Aorta (tissue), 5 donors: Measurements from ENCODE around the gene ZNF646. TPM values are rescaled to one million over a fixed set of nuclear protein-coding genes. Genes with fewer than 3 reads are reported as not detected.

Experiments
- ATAC-seq: fragments of 200-7000 bp; cut with Tn5 transposase; one replicate; pipeline ENCODE4 v1.9.1; 2022; ENCODE audit warnings: moderate library complexity; ENCODE audit not compliant: low FRiP score
- DNase-seq, 2 donors: peaks; one replicate each; pipeline ENCODE4 v3.0.0-alpha.2; 2020
- H3K27ac ChIP-seq, 2 donors: one replicate each; pipeline ENCODE4 v1.5.1; 2013; ENCODE audit warnings: low read length in 2 of 2, mild to moderate bottlenecking in 2 of 2, moderate library complexity in 2 of 2, control low read depth in 1 of 2, inconsistent platforms in 1 of 2, low read depth in 1 of 2
- H3K27me3 ChIP-seq, 2 donors: one replicate each; pipeline ENCODE4 v1.6.1; 2013; ENCODE audit warnings: control low read depth in 1 of 2, low read length in 1 of 2, mild to moderate bottlenecking in 1 of 2, moderate library complexity in 1 of 2; ENCODE audit not compliant: insufficient read depth in 2 of 2, control insufficient read depth in 1 of 2
- H3K36me3 ChIP-seq, 2 donors: one replicate each; pipeline ENCODE4 v1.6.1; 2013; ENCODE audit warnings: control low read depth in 1 of 2, low read length in 1 of 2, mild to moderate bottlenecking in 1 of 2; ENCODE audit not compliant: insufficient read depth in 2 of 2, control insufficient read depth in 1 of 2
- H3K4me1 ChIP-seq, 2 donors: one replicate each; pipeline ENCODE4 v1.6.1; 2013; ENCODE audit warnings: low read length in 2 of 2, control low read depth in 1 of 2, mild to moderate bottlenecking in 1 of 2, moderate library complexity in 1 of 2; ENCODE audit not compliant: insufficient read depth in 2 of 2, control insufficient read depth in 1 of 2
- H3K4me3 ChIP-seq, 2 donors: one replicate each; pipeline ENCODE4 v1.5.1; 2013; ENCODE audit warnings: low read length in 2 of 2, control low read depth in 1 of 2, mild to moderate bottlenecking in 1 of 2
- H3K9me3 ChIP-seq: one replicate; pipeline ENCODE4 v1.6.1; 2013; ENCODE audit warnings: mild to moderate bottlenecking, low read length; ENCODE audit not compliant: control insufficient read depth
- WGBS, 2 donors: extraction: QIAGEN DNeasy Blood & Tissue Kit; methylation state at CpG; one replicate each; pipeline ENCODE4 v1.1.7; 2013; 5-methylcytosine and 5-hydroxymethylcytosine counted together
- intact Hi-C, 2 donors: fragments of 100-400 bp; cut with DNase I; formaldehyde crosslinking; loops; one replicate each; pipeline versions ENCODE4 v1.14.2 to v1.15.0; 2022
- polyA plus RNA-seq, 2 donors: library from polyadenylated mRNA; stranded (reverse); fragments of 200-250 nt; gene quantifications; one replicate each; pipeline ENCODE4 v1.2.3, GENCODE V29; 2013
- total RNA-seq, 2 donors: library from RNA; stranded (reverse); fragmentation: NEBNext Ultra II Directional; extraction: Animal tissue kit (Norgen Biotek cat#: 25700); gene quantifications; one replicate each; pipeline ENCODE4 v1.2.1, GENCODE V29; 2021
- donor health status: healthy with polysubstance abuse.
- donor health status: Bipolar disorder and iron deficiency.
- donor health status: DM: no; HTN: no; CAD: no.
- donor health status: DM: no; HTN: no; CAD: no.
- donor health status: DM: yes; HTN: yes; CAD: no.

Gene ZNF646
- total and polyA plus RNA-seq, 4 donors: 1.6 to 15.0 (median 8.6) TPM

DNA sequence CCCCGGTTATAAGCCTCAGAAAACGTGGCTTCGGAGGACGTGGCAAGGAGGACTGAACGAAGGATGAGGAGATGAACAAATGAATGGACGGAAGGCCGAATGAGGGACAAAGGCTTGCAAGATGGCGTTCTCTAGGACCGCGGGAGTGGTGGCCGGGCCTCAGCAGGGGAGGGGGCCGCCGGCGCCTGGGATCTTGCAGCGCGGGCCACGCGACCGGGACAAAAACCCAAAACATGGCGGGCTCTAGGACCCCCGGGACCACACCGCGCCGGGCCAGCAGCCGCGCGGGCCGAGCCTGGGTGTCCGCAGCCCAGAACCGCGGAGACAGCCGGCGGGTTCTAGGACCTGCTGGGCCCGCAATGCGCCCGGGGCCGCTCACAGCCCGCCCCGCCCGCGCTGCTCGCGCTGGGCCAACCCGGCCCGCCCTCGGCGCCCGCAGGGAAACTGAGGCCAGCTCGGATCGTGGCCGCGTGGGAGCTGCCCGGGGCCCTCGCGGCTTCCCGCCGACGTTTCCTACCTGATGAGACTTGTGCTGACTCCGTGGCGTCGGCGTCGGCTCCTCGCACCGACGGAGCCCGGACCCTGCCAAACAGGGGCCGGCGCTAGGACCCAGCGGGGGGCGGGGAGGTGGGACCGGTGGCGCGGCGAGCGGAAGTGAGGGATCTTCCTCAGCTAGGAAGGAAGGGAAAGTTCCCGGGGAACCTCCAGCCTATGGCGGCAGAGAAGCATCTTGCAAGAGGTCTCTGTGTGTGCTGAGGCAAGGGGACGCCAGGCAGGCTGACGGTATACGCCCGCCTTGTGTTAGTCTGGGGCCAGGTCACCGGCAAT lies 866 bp upstream of the ZNF646 start:
- Histone ChIP-seq H3K4me1 (peaks cover 0 to 3% of the 10 kb centered on the region in 2 donors), H3K4me3 (peak overlapping the region; percentile 84 to 97), H3K9me3 (no peaks in the 10 kb centered on the region), H3K27ac (peak overlapping the region in 1 of 2 donors; percentile 97), H3K27me3 (no peaks in the 10 kb centered on the region), H3K36me3 (no peaks in the 10 kb centered on the region)
- ATAC-seq (peak; percentile 94), DNase-seq (peak; percentile 96 to 97)
- intact Hi-C loops: loop anchor here (2.0 to 10.0 kb wide), 6 partner anchors 39 to 389 kb away; partner anchors contain the start of genes HSD3B7 (in 1 of the 2), SETD1A (in 1 of the 2) and STX4 (in 1 of the 2)
- 0% methylated on average over 75 to 83 of the region's 83 CpGs for WGBS, 2 donors

DNA sequence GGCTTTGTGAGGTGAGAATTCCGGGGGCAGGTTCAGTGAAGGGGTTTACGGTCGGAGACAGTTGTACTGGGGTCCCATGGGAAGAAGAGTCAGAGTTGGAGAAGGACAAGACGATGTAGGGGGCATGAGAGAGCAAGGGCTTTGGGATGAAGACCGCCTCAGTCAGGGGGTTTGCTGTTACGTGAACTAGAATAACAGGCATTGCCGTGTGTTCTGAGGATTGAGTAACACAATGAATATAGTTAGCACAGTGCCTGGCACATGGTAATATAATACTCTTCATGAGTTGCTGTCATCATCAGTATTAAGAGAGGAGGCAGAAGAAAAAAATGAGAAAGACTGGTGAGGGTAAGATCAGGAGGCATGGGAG lies 577 bp downstream of the ZNF646 start:
- no peaks in the 10 kb centered on the region for H3K9me3 ChIP-seq
- ATAC-seq: no peak
- H3K4me3 ChIP-seq: peak overlapping the region; percentile 52 to 73
- H3K4me1 ChIP-seq: peaks cover 0 to 3% of the 10 kb centered on the region in 2 donors
- intact Hi-C loops: loop anchor here (1.0 to 10.0 kb wide), 6 partner anchors 42 to 388 kb away; partner anchors contain the start of genes HSD3B7 (in 1 of the 2), KAT8 (in 1 of the 2), SETD1A (in 1 of the 2) and STX4 (in 1 of the 2)
- 0% methylated on average over 7 of the region's 7 CpGs for WGBS, 2 donors
- no peaks in the 10 kb centered on the region for H3K36me3 ChIP-seq
- no peak for DNase-seq
- peak overlapping the region in 1 of 2 donors; percentile 86 for H3K27ac ChIP-seq
- H3K27me3 ChIP-seq: no peaks in the 10 kb centered on the region

DNA sequence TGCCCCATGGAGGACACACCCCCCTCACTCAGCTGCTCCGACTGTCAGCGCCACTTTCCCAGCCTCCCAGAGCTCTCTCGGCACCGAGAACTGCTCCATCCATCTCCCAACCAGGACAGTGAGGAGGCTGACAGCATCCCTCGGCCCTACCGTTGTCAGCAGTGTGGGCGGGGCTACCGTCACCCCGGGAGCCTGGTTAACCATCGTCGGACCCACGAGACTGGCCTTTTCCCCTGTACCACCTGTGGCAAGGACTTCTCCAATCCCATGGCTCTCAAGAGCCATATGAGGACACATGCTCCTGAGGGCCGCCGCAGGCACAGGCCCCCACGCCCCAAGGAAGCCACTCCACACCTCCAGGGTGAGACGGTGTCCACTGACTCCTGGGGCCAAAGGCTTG lies 2.1 kb downstream of the ZNF646 start:
- WGBS, 2 donors: 68 to 74% methylated on average over 15 to 16 of the region's 16 CpGs
- Histone ChIP-seq H3K9me3 (no peaks in the 10 kb centered on the region), H3K27me3 (no peaks in the 10 kb centered on the region), H3K4me3 (no peak overlapping the region), H3K36me3 (peaks cover 0 to 3% of the 10 kb centered on the region in 2 donors), H3K27ac (no peak overlapping the region), H3K4me1 (peaks cover 0 to 3% of the 10 kb centered on the region in 2 donors)
- DNase-seq (no peak), ATAC-seq (no peak)
- intact Hi-C loops: loop anchor here in 1 of 2 donors (10.0 kb wide), 2 partner anchors 92 to 122 kb away; partner anchors contain the start of genes HSD3B7 and SETD1A

DNA sequence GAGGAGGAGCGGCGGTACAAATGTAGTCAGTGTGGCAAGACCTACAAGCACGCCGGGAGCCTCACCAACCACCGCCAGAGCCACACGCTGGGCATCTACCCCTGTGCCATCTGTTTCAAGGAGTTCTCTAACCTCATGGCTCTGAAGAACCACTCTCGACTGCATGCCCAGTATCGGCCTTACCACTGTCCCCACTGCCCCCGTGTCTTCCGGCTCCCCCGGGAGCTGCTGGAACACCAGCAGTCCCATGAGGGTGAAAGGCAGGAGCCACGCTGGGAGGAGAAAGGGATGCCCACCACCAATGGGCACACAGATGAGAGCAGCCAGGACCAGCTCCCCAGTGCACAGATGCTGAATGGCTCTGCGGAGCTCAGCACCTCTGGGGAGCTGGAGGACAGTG lies 2.8 kb downstream of the ZNF646 start:
- Histone ChIP-seq H3K4me3 (no peak overlapping the region), H3K9me3 (no peaks in the 10 kb centered on the region), H3K4me1 (peaks cover 0 to 3% of the 10 kb centered on the region in 2 donors), H3K36me3 (peaks cover 0 to 3% of the 10 kb centered on the region in 2 donors), H3K27me3 (no peaks in the 10 kb centered on the region), H3K27ac (no peak overlapping the region)
- DNase-seq: no peak
- 95 to 96% methylated on average over 13 of the region's 13 CpGs for WGBS, 2 donors
- intact Hi-C loops: loop anchor here in 1 of 2 donors (10.0 kb wide), 2 partner anchors 92 to 122 kb away; partner anchors contain the start of genes HSD3B7 and SETD1A
- ATAC-seq: no peak

DNA sequence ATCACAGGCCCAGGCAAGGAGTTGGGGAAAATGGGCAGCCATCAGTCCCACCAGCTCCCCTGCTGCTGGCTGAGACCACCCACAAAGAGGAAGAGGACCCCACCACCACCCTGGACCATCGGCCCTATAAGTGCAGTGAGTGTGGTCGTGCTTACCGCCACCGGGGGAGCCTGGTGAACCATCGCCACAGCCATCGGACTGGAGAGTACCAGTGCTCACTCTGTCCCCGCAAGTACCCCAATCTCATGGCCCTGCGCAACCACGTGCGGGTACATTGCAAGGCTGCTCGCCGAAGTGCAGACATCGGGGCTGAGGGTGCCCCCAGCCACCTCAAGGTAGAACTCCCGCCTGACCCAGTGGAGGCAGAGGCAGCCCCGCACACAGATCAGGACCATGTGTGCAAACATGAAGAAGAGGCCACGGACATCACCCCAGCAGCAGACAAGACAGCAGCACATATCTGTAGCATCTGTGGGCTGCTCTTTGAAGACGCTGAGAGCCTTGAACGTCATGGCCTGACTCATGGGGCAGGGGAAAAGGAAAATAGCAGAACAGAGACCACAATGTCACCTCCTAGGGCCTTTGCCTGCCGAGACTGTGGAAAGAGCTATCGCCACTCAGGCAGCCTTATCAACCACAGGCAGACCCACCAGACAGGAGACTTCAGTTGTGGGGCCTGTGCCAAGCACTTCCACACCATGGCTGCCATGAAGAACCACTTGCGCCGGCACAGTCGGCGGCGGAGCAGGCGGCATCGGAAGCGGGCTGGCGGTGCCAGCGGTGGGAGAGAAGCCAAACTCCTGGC lies 3.6 kb downstream of the ZNF646 start:
- Histone ChIP-seq H3K36me3 (peaks cover 0 to 3% of the 10 kb centered on the region in 2 donors), H3K4me1 (no peaks in the 10 kb centered on the region), H3K4me3 (no peak overlapping the region), H3K9me3 (no peaks in the 10 kb centered on the region), H3K27ac (no peak overlapping the region), H3K27me3 (no peaks in the 10 kb centered on the region)
- ATAC-seq (no peak), DNase-seq (no peak)
- 94% methylated on average over 30 of the region's 30 CpGs for WGBS, 2 donors
- intact Hi-C loops: loop anchor here in 1 of 2 donors (10.0 kb wide), 2 partner anchors 93 to 123 kb away; partner anchors contain the start of genes HSD3B7 and SETD1A

DNA sequence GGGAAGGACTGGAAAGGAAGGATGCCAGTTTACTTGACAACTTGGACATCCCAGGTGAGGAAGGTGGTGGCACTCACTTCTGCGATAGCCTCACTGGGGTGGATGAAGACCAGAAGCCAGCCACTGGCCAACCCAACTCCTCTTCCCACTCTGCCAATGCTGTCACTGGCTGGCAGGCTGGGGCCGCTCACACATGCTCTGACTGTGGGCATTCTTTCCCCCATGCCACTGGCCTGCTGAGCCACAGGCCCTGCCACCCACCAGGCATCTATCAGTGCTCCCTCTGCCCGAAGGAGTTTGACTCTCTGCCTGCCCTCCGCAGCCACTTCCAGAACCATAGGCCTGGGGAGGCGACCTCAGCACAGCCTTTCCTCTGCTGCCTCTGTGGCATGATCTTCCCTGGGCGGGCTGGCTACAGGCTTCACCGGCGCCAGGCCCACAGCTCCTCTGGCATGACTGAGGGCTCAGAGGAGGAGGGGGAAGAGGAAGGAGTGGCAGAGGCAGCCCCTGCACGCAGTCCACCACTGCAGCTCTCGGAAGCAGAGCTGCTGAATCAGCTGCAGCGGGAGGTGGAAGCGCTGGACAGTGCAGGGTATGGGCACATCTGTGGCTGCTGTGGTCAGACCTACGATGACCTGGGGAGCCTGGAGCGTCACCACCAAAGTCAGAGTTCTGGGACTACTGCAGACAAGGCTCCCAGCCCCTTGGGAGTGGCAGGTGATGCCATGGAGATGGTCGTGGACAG lies 4.5 kb downstream of the ZNF646 start:
- no peaks in the 10 kb centered on the region for H3K9me3 ChIP-seq
- ATAC-seq (no peak), DNase-seq (no peak)
- H3K36me3 ChIP-seq: peaks cover 0 to 3% of the 10 kb centered on the region in 2 donors
- intact Hi-C loops: loop anchor here in 1 of 2 donors (10.0 kb wide), 2 partner anchors 94 to 124 kb away; partner anchors contain the start of genes HSD3B7 and SETD1A
- no peak overlapping the region for H3K4me3 ChIP-seq
- 95 to 96% methylated on average over 15 of the region's 15 CpGs for WGBS, 2 donors
- H3K4me1 ChIP-seq: no peaks in the 10 kb centered on the region
- H3K27me3 ChIP-seq: no peaks in the 10 kb centered on the region
- no peak overlapping the region for H3K27ac ChIP-seq

DNA sequence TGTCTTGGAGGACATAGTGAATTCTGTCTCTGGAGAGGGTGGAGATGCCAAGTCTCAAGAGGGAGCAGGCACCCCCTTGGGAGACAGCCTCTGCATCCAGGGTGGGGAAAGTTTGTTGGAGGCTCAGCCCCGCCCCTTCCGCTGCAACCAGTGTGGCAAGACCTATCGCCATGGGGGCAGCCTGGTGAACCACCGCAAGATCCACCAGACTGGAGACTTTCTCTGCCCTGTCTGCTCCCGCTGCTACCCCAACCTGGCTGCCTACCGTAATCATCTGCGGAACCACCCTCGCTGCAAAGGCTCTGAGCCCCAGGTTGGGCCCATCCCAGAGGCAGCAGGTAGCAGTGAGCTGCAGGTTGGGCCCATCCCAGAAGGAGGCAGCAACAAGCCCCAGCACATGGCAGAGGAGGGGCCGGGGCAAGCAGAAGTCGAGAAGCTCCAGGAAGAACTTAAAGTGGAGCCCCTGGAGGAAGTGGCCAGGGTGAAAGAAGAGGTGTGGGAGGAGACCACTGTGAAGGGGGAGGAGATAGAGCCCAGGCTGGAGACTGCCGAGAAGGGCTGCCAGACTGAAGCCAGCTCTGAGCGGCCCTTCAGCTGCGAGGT lies 5.2 kb downstream of the ZNF646 start:
- Histone ChIP-seq H3K27ac (no peak overlapping the region), H3K4me3 (no peak overlapping the region), H3K4me1 (no peaks in the 10 kb centered on the region), H3K9me3 (no peaks in the 10 kb centered on the region), H3K36me3 (peaks cover 0 to 3% of the 10 kb centered on the region in 2 donors), H3K27me3 (no peaks in the 10 kb centered on the region)
- intact Hi-C loops: loop anchor here in 1 of 2 donors (10.0 kb wide), 2 partner anchors 95 to 125 kb away; partner anchors contain the start of genes HSD3B7 and SETD1A
- no peak for DNase-seq
- no peak for ATAC-seq
- 87 to 91% methylated on average over 13 of the region's 13 CpGs for WGBS, 2 donors
